Mesenchymal stem cell (in vitro differentiated cells and primary cell): Measurements from ENCODE around the gene CXXC1.

ENCODE experiments used
- DNase-seq: peaks from one replicate; pipeline ENCODE4 v3.0.0-alpha.2; 2013
- H2AFZ ChIP-seq: one replicate; pipeline ENCODE4 v1.6.1; 2013; ENCODE audit warnings: low read depth, mild to moderate bottlenecking, control low read depth, inconsistent platforms, low read length, moderate library complexity
- H2AK5ac ChIP-seq: 2 replicates; pipeline ENCODE4 v1.6.1; 2013; ENCODE audit warnings: low read length, moderate library complexity, mild to moderate bottlenecking, inconsistent platforms; ENCODE audit not compliant: severe bottlenecking
- H2BK120ac ChIP-seq: one replicate; pipeline ENCODE4 v1.6.1; 2013; ENCODE audit warnings: low read depth, mild to moderate bottlenecking, inconsistent platforms, low read length, moderate library complexity
- H2BK12ac ChIP-seq, 2 experiments: one replicate each; pipeline ENCODE4 v1.6.1; 2013; ENCODE audit warnings: inconsistent platforms in 2 of 2, low read length in 2 of 2, mild to moderate bottlenecking in 2 of 2, moderate library complexity in 2 of 2, control low read depth in 1 of 2
- H2BK15ac ChIP-seq: one replicate; pipeline ENCODE4 v1.6.1; 2013; ENCODE audit warnings: mild to moderate bottlenecking, low read depth, inconsistent platforms; ENCODE audit not compliant: poor library complexity, severe bottlenecking
- H2BK5ac ChIP-seq: 2 replicates; pipeline ENCODE4 v1.6.1; 2013; ENCODE audit warnings: low read depth, mild to moderate bottlenecking, low read length, control low read depth, inconsistent platforms; ENCODE audit not compliant: poor library complexity, severe bottlenecking
- H3K14ac ChIP-seq, 2 experiments: one replicate each; pipeline ENCODE4 v1.6.1; 2013; ENCODE audit warnings: inconsistent platforms in 2 of 2, low read length in 2 of 2, control low read depth in 1 of 2, mild to moderate bottlenecking in 1 of 2, moderate library complexity in 1 of 2
- H3K18ac ChIP-seq, 2 experiments: one replicate each; pipeline ENCODE4 v1.6.1; 2013; ENCODE audit warnings: inconsistent platforms in 2 of 2, low read length in 2 of 2, control low read depth in 1 of 2, low read depth in 1 of 2, mild to moderate bottlenecking in 1 of 2
- H3K23ac ChIP-seq, 2 experiments: one replicate each; pipeline ENCODE4 v1.6.1; 2013; ENCODE audit warnings: inconsistent platforms in 2 of 2, low read length in 2 of 2, mild to moderate bottlenecking in 2 of 2, moderate library complexity in 2 of 2, control low read depth in 1 of 2
- H3K27ac ChIP-seq: 2 replicates; pipeline ENCODE4 v1.5.1; 2013; ENCODE audit warnings: mild to moderate bottlenecking, moderate library complexity, low read length, control low read depth, inconsistent platforms; ENCODE audit not compliant: poor library complexity, severe bottlenecking
- H3K27me3 ChIP-seq, 2 experiments: 2 replicates each; pipeline versions ENCODE4 v1.6.1 to v1.7.0; 2013; ENCODE audit warnings: low read length in 2 of 2, mild to moderate bottlenecking in 2 of 2, moderate library complexity in 2 of 2, control low read depth in 1 of 2, inconsistent platforms in 1 of 2; ENCODE audit not compliant: control insufficient read depth in 1 of 2, insufficient read depth in 1 of 2
- H3K36me3 ChIP-seq, 2 experiments: 2 replicates each; pipeline versions ENCODE4 v1.6.1 to v1.7.0; 2013; ENCODE audit warnings: low read length in 2 of 2, control low read depth in 1 of 2, inconsistent platforms in 1 of 2, low read depth in 1 of 2, mild to moderate bottlenecking in 1 of 2; ENCODE audit not compliant: insufficient read depth in 2 of 2, control insufficient read depth in 1 of 2
- H3K4ac ChIP-seq, 2 experiments: one replicate each; pipeline ENCODE4 v1.6.1; 2013; ENCODE audit warnings: inconsistent platforms in 2 of 2, low read length in 2 of 2, mild to moderate bottlenecking in 2 of 2, moderate library complexity in 2 of 2, control low read depth in 1 of 2, low read depth in 1 of 2
- H3K4me1 ChIP-seq: 2 replicates; pipeline ENCODE4 v1.6.1; 2013; ENCODE audit warnings: low read depth, low read length, control low read depth; ENCODE audit not compliant: control insufficient read depth, insufficient read depth
- H3K4me2 ChIP-seq: 2 replicates; pipeline ENCODE4 v1.6.1; 2013; ENCODE audit warnings: low read length, mild to moderate bottlenecking, inconsistent platforms; ENCODE audit not compliant: poor library complexity, severe bottlenecking
- H3K4me3 ChIP-seq, 2 experiments: 2 replicates each; pipeline versions ENCODE4 v1.5.1 to v1.7.0; 2013; ENCODE audit warnings: low read length in 2 of 2, mild to moderate bottlenecking in 2 of 2, control low read depth in 1 of 2, low read depth in 1 of 2; ENCODE audit not compliant: insufficient read depth in 1 of 2
- H3K79me1 ChIP-seq: replicated peaks from 2 replicates; pipeline ENCODE4 v1.6.1; 2013; ENCODE audit warnings: mild to moderate bottlenecking, control low read depth, low read length, inconsistent platforms; ENCODE audit not compliant: poor library complexity, severe bottlenecking
- H3K9ac ChIP-seq: 2 replicates; pipeline ENCODE4 v1.7.0; 2013; ENCODE audit warnings: mild to moderate bottlenecking, low read length, moderate library complexity
- H3K9me3 ChIP-seq: 2 replicates; pipeline ENCODE4 v1.7.0; 2013; ENCODE audit warnings: mild to moderate bottlenecking, low read length; ENCODE audit not compliant: control insufficient read depth
- H4K8ac ChIP-seq: one replicate; pipeline ENCODE4 v1.6.1; 2013; ENCODE audit warnings: inconsistent platforms, mild to moderate bottlenecking, low read length, moderate library complexity
- H4K91ac ChIP-seq: one replicate; pipeline ENCODE4 v1.6.1; 2013; ENCODE audit warnings: mild to moderate bottlenecking, low read length, inconsistent platforms
- WGBS: methylation state at CpG from one replicate; pipeline ENCODE4 v1.1.7; 2013; ENCODE audit warnings: mixed read lengths; 5-methylcytosine and 5-hydroxymethylcytosine counted together

The CXXC1 gene

GRCh38 chr18:50284255-50284885 lies 3.1 kb downstream of the CXXC1 start:
- no peak overlapping the region for H3K9ac ChIP-seq
- H2BK120ac ChIP-seq = no peak overlapping the region
- H3K36me3 ChIP-seq = peaks cover 33 to 45% of the 10 kb centered on the region in 2 experiments
- no peak overlapping the region for H2BK12ac ChIP-seq
- no peak overlapping the region for H2AFZ ChIP-seq
- H3K27me3 ChIP-seq = no peaks in the 10 kb centered on the region
- H3K18ac ChIP-seq = no peak overlapping the region
- H4K91ac ChIP-seq = no peak overlapping the region
- no peaks in the 10 kb centered on the region for H3K9me3 ChIP-seq
- no peak overlapping the region for H3K4me2 ChIP-seq
- no peak overlapping the region for H3K27ac ChIP-seq
- no peak for DNase-seq
- 96% methylated on average over 15 of the region's 15 CpGs for WGBS
- H2AK5ac ChIP-seq = no peak overlapping the region
- H2BK15ac ChIP-seq = no peak overlapping the region
- H3K4me1 ChIP-seq = peaks cover 29% of the 10 kb centered on the region
- H3K4me3 ChIP-seq = no peak overlapping the region
- no peak overlapping the region for H3K14ac ChIP-seq
- H2BK5ac ChIP-seq = no peak overlapping the region
- H3K4ac ChIP-seq = no peak overlapping the region
- H3K23ac ChIP-seq = no peak overlapping the region
- no peak overlapping the region for H4K8ac ChIP-seq
- peaks cover 38% of the 10 kb centered on the region for H3K79me1 ChIP-seq

DNA sequence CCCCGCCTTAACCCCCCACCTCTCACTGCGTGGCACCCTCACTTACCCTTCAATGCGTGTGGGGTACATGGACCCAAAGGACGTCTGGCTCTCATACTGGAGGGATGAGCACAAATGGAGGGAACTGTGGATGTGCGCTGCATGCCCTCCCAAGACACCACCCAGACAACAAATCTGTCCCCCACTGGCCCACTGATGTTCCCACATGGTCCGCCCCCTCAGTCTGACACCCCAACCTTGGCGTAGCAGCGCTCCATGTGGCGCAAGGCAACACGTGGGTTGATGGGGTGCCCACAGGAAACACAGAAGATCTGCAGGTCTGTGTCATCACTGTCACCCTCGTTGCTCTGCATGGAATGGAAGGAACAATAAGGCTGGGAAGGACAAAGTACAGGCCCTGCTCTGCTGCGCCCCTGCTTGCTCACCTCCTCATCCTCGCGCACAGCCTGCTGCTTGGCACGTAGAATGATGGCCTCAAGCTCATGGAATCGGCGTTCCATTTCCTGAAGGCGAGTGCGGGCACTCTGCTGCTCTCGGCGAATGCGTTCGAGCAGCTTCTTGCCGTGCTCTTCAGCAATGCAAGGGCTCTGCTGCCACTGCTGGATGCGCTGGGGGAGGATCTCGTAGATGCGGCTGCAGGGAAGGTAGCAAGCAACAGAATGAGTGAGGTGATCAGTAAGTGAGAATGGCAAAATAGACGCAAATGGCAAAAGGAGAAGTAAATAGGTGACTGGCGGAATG lies 3.9 kb downstream of the CXXC1 start:
- Histone ChIP-seq H3K9me3 (no peaks in the 10 kb centered on the region), H2BK120ac (no peak overlapping the region), H3K4ac (no peak overlapping the region), H2BK5ac (no peak overlapping the region), H3K27me3 (no peaks in the 10 kb centered on the region), H2BK15ac (no peak overlapping the region), H3K27ac (no peak overlapping the region), H3K4me2 (no peak overlapping the region), H2BK12ac (no peak overlapping the region), H3K9ac (no peak overlapping the region), H4K91ac (no peak overlapping the region), H3K14ac (no peak overlapping the region), H3K4me1 (peaks cover 29% of the 10 kb centered on the region), H2AK5ac (no peak overlapping the region), H4K8ac (no peak overlapping the region), H3K36me3 (peaks cover 41 to 45% of the 10 kb centered on the region in 2 experiments), H3K4me3 (no peak overlapping the region), H3K23ac (no peak overlapping the region), H3K18ac (no peak overlapping the region), H3K79me1 (peaks cover 38% of the 10 kb centered on the region), H2AFZ (no peak overlapping the region)
- WGBS = 97% methylated on average over 29 of the region's 29 CpGs
- DNase-seq = no peak

DNA sequence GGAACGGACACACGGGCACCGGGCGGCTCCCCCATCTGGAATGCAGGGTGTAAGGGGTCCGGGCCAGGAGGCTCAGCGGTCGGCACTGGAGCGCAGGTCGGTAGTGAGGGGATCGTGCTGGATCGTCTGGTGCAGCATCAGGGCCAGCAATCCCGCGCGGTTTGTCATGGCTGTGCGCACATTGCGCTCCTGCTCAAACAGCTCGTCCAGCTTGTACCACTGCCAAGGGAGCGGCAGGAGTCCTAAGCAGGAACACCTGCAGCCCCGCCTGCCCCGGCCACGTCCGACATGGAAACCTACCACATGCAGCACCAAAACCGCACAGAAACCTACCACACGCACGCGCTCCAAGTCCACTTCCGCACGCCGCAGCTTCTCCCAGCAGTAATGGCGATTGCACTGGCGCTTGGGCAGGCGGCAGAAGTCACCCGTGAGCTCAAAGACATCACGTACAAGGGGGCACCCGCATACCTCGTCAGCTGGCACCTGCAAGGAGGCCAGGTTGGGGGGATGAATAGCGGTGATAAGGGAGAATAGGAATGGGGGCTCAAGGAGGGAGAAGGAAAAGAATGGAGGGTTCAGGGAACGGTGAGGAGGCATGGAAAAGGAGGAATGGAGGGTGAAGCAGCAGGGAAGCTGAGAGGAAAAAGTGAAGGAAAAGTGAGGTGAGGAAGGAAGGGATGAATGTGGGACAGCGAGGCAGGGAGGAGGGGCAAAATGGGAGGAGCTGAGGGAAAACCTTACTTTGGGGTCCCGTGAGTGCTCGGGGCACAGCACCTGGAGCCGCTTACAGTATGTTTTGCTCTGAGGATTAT lies 4.8 kb downstream of the CXXC1 start:
- Histone ChIP-seq H3K4ac (no peak overlapping the region), H2BK120ac (no peak overlapping the region), H2AK5ac (no peak overlapping the region), H3K9ac (no peak overlapping the region), H3K79me1 (peaks cover 38% of the 10 kb centered on the region), H3K9me3 (no peaks in the 10 kb centered on the region), H3K27ac (no peak overlapping the region), H2BK12ac (peak overlapping the region in 1 of 2 experiments; percentile 4), H3K4me3 (peak overlapping the region in 1 of 2 experiments; percentile 97), H3K36me3 (peaks cover 45 to 50% of the 10 kb centered on the region in 2 experiments), H2BK5ac (no peak overlapping the region), H3K4me1 (peaks cover 29% of the 10 kb centered on the region), H3K4me2 (no peak overlapping the region), H3K23ac (no peak overlapping the region), H2BK15ac (no peak overlapping the region), H2AFZ (no peak overlapping the region), H3K27me3 (no peaks in the 10 kb centered on the region), H4K91ac (peak overlapping the region; percentile 28), H3K14ac (no peak overlapping the region), H3K18ac (no peak overlapping the region), H4K8ac (peak overlapping the region; percentile 1)
- WGBS = 97% methylated on average over 41 of the region's 42 CpGs
- DNase-seq = no peak
